ENCODE measurements around the gene EXOSC5. TPM values are rescaled to one million over a fixed set of nuclear protein-coding genes. Genes with fewer than 3 reads are reported as not detected.

Gene EXOSC5
- total RNA-seq, 2 experiments from 2014 or later, result 46.6 to 47.0 TPM

DNA sequence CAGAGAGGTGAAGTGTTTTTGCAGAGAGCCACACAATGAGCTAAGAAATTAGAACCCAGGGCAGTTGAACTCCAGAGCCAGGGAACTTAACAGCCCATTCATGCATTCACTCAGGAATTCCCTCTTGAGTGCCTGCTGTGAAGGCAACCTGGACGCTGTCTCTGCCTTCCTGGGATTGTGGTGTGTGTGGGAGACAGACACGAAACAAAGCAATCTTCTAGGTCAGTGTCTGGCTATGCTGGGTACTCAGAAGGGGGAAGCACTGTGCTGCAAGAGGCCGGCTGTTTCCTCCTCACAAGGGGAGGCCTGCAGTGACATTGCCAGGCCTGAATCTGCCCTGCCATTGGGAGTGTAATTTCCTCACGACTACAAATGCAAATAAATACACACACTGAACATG, 10.1 kb upstream of the EXOSC5 start:
- peaks cover 12% of the 10 kb centered on the region for H3K4me1 Mint-ChIP-seq (ENCODE audit: low read depth)
- no peak overlapping the region for H3K27ac Mint-ChIP-seq
- POLR2A ChIA-PET, result interaction anchor here (1.3 kb wide), 1 partner anchor 12 kb away, joined by 3 read pairs; no protein-coding TSS in a partner anchor
- H3K36me3 Mint-ChIP-seq (ENCODE audit: low read depth), result peaks cover 2% of the 10 kb centered on the region
- no peaks in the 10 kb centered on the region for H3K9me3 Mint-ChIP-seq
- CTCF ChIA-PET, result no interaction called here
- TF ChIP-seq, protein P1, sequence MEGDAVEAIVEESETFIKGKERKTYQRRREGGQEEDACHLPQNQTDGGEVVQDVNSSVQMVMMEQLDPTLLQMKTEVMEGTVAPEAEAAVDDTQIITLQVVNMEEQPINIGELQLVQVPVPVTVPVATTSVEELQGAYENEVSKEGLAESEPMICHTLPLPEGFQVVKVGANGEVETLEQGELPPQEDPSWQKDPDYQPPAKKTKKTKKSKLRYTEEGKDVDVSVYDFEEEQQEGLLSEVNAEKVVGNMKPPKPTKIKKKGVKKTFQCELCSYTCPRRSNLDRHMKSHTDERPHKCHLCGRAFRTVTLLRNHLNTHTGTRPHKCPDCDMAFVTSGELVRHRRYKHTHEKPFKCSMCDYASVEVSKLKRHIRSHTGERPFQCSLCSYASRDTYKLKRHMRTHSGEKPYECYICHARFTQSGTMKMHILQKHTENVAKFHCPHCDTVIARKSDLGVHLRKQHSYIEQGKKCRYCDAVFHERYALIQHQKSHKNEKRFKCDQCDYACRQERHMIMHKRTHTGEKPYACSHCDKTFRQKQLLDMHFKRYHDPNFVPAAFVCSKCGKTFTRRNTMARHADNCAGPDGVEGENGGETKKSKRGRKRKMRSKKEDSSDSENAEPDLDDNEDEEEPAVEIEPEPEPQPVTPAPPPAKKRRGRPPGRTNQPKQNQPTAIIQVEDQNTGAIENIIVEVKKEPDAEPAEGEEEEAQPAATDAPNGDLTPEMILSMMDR (IDR thresholded peaks at IDR 0.05), result no peak
- intact Hi-C loops (cut with micrococcal nuclease), result no loop called here
- no peaks in the 10 kb centered on the region for H3K27me3 Mint-ChIP-seq
- no peak for ATAC-seq
- H3K4me3 Mint-ChIP-seq, result no peak overlapping the region
- no peak for DNase-seq

GRCh38 chr19:41405776-41406175, 8.6 kb upstream of the EXOSC5 start:
- Mint-ChIP-seq H3K27ac (no peak overlapping the region), H3K27me3 (no peaks in the 10 kb centered on the region), H3K36me3 (ENCODE audit: low read depth) (peaks cover 5% of the 10 kb centered on the region), H3K4me1 (ENCODE audit: low read depth) (peaks cover 20% of the 10 kb centered on the region), H3K4me3 (no peak overlapping the region), H3K9me3 (no peaks in the 10 kb centered on the region)
- CTCF ChIA-PET, result interaction anchor here (0.8 to 0.9 kb wide), 2 partner anchors 23 to 44 kb away, joined by 3 read pairs; no protein-coding TSS in a partner anchor
- DNase-seq (no peak), ATAC-seq (no peak)
- POLR2A ChIA-PET, result interaction anchor here (1.0 kb wide), 1 partner anchor 9 kb away, joined by 4 read pairs; no protein-coding TSS in a partner anchor
- intact Hi-C loops (cut with micrococcal nuclease), result no loop called here
- TF ChIP-seq, protein P1 (IDR thresholded peaks at IDR 0.05), result no peak

DNA sequence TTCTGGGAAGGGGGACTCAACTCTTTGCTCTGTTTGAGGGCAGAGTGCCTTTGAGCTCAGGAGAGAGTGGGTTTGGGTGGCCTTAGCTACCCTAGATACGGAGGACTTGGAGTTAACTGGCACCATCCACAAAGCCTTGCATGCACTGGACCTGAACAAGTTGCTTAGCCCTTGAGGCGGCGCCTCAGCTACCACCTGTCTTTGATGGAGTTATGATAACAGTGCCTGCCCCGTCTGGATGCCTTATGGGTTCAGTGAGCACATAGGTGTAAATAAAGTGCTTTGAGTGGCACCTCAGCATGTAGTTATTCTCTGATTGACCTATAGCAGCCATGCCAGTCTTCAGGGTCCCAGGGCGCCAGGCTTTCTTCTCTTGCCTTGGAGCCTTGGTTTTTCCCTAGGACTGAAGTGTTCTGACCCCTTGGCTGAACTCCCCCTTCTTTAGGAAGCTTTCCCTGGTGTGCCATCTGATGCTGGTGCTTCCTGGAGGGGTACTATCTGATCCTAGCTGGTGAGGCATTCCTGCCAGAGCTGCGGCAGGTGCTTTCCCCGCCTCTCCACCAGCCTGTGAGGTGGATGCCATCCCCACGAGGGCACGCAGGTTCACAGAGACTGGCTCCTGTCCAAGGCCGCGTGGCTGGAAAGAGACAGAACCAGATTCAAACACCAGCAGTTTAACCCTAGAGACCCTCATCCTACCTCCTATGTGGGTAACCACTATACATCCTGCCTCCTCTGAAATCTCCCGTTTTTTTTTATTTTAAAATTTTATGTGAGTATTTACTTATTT, 6.2 kb upstream of the EXOSC5 start:
- TF ChIP-seq, protein P1 (IDR thresholded peaks at IDR 0.05), result no peak
- Mint-ChIP-seq H3K9me3 (no peaks in the 10 kb centered on the region), H3K36me3 (ENCODE audit: low read depth) (peaks cover 5% of the 10 kb centered on the region), H3K4me3 (no peak overlapping the region), H3K27ac (no peak overlapping the region), H3K4me1 (ENCODE audit: low read depth) (peaks cover 25% of the 10 kb centered on the region), H3K27me3 (no peaks in the 10 kb centered on the region)
- ChIA-PET CTCF (interaction anchor here (1.1 kb wide), 1 partner anchor 46 kb away, joined by 3 read pairs; no protein-coding TSS in a partner anchor), POLR2A (interaction anchor here (0.9 to 1.2 kb wide), 4 partner anchors 9 to 711 kb away, joined by 3 to 4 read pairs (median 3); no protein-coding TSS in a partner anchor)
- no peak for DNase-seq
- no peak for ATAC-seq
- intact Hi-C loops (cut with micrococcal nuclease), result no loop called here

- intact Hi-C loops (cut with micrococcal nuclease), result no loop called here
- Mint-ChIP-seq H3K27me3 (no peaks in the 10 kb centered on the region), H3K4me1 (ENCODE audit: low read depth) (peaks cover 24% of the 10 kb centered on the region), H3K36me3 (ENCODE audit: low read depth) (peaks cover 4% of the 10 kb centered on the region), H3K4me3 (no peak overlapping the region), H3K9me3 (no peaks in the 10 kb centered on the region), H3K27ac (no peak overlapping the region)
- ChIA-PET POLR2A (interaction anchor here (0.9 to 1.2 kb wide), 2 partner anchors 466 to 709 kb away, joined by 3 to 4 read pairs; no protein-coding TSS in a partner anchor), CTCF (no interaction called here)
- TF ChIP-seq, protein P1 (IDR thresholded peaks at IDR 0.05), result no peak
- no peak for DNase-seq
- no peak for ATAC-seq
These were observed 4.9 kb upstream of the EXOSC5 start for GRCh38 chr19:41402010-41402409.

- intact Hi-C loops (cut with micrococcal nuclease), result no loop called here
- H3K36me3 Mint-ChIP-seq (ENCODE audit: low read depth), result peaks cover 3% of the 10 kb centered on the region
- no peaks in the 10 kb centered on the region for H3K27me3 Mint-ChIP-seq
- no peak overlapping the region for H3K4me3 Mint-ChIP-seq
- peaks cover 25% of the 10 kb centered on the region for H3K4me1 Mint-ChIP-seq (ENCODE audit: low read depth)
- DNase-seq (no peak), ATAC-seq (no peak)
- ChIA-PET CTCF (no interaction called here), POLR2A (no interaction called here)
- TF ChIP-seq, protein P1 (IDR thresholded peaks at IDR 0.05), result no peak
- no peaks in the 10 kb centered on the region for H3K9me3 Mint-ChIP-seq
- peak overlapping the region; percentile 38 for H3K27ac Mint-ChIP-seq
These were observed 4.3 kb upstream of the EXOSC5 start for GRCh38 chr19:41401483-41401882.
